GM04503 (cell line): ENCODE data around the gene ZSCAN1.

ENCODE experiments used
- DNase-seq: peaks from one replicate; pipeline ENCODE4 v3.0.0-alpha.2; 2012; ENCODE audit warnings: low read depth

The ZSCAN1 gene

DNA sequence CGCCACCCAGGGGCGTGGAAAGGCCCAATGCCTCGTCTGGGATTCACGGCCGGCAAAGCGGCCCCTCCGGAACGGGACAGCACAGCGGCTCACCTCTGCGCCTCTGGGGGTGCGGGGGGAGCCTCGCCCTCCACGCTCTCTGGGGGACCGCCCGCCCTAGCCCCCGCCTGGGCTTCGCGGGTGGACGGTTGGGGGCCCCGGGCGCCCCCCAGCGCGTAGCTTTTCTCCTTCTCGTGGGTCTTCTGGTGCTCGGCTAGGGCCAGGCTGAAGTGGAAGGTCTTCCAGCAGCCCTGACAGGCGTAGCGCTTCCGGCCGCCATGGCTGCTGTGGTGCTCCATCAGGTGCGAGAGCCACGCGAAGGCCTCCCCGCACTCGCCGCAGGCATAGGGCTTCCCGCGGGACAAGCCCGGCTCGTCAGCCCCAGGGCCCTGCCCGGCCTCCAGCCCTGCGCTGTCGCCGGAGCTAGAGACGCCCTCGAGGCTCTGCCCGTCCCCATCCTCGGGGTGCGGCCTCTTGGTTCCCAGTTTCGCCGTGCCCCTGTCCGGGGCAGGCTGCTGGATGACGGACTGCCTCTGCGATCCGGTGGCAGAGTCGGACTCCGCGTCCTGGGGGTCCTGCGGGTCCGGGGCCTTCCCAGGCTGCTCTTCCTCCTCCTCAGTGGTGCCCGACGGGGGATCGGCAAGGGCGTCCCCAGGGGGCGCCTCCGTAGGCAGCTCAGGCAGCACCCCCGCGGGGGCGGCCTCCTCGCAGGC, 50.9 kb downstream of the ZSCAN1 start:
- DNase-seq = no peak

DNA sequence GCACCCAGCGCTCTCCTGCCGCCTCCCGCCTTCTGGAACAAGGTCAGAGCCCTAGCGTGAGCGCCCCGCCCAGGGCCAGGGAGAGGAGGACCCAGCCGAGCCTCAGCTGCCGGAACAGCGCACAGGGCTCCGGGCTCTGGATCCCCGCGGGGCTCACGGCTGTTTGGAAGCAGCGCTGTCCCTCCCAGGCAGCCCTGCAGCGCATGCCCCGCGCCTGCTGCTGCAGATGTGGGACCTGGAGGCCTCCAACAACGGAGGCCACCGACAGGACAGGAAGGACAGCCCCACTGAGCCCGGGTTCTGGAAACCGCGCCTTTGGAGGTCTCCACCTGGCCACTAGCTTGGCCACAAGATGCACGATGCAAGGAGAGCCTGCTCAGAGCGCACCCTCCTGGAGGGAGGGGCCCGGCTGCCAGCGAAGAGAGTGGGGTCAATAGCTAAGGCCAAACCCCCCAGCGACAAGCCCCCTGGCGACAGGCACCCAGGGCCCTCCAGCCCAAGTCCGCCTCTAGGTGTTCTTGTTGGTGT, 51.6 kb downstream of the ZSCAN1 start:
- DNase-seq = no peak

DNA sequence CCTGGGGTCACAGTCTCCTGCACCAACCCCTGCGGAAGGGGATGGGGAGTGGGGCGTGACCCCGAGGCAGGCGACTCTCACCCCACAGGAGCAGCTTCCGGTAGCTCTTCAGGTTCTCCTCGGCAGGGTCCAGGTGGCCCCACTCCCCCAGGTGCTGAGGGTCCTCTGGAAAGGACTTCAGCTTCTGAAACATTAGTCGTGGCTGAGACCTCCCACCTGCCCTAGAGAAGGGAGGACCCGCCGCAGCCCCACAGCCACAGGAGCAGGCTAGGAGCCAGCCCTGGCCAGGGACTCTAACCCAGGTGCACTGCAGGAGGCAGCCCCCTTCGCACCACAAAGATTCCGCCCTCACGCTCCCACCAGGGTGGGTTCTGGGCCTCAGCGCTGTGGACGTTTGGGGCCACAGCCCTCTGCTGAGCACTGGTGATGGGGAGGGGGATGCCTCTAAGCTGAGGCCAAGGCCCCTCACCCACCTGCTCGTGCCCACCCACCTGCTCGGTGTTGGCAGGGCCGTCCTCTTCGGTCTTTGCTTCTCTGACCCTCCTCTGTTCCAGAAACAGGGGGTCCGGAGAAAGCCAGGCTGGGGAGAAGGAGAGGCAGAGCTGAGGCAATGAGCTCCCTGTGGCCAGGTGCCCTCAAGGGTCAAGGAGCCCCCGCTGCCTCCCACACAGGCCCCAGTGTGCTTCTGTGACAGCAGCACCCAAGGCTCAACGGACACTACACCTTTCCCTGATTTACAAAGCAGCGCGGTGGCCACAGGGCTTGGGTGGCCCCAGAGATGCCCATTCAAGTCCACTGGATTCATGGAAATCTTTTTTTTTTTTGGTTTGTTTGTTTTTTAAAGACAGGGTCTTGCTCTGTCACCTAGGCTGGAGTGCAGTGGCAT, 53.2 kb downstream of the ZSCAN1 start:
- DNase-seq = no peak

DNA sequence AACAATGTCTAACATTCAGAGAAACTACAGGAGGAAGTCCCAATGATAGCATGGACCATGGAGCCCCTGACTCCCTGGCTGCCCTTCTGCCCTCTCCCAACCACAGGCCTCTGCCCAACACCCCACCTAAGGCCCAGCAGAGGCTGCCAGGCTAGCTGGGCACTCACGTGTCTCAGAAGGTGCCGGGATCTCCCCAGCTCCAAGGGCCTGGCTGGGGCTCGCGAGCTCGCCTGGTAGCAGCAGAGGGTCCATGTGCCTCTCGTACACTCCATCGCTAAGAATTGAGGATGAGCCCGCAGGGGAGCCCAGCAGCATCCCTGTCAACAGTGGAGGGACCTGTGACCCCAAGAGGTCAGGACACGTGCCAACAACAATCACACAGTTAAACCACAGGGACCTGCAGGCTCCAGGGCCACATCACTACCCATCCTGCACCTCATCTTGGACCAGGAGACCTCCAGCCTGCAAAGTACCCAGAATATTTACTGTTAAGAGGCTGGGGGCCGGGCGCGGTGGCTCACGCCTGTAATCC, 54.8 kb downstream of the ZSCAN1 start:
- DNase-seq = no peak

- no peak for DNase-seq
Measured at GRCh38 chr19:58089846-58090245, 56.0 kb downstream of the ZSCAN1 start.

- no peak for DNase-seq
Measured at GRCh38 chr19:58091251-58091995, 57.6 kb downstream of the ZSCAN1 start.

GRCh38 chr19:58093071-58093470, 59.2 kb downstream of the ZSCAN1 start:
- no peak for DNase-seq

DNA sequence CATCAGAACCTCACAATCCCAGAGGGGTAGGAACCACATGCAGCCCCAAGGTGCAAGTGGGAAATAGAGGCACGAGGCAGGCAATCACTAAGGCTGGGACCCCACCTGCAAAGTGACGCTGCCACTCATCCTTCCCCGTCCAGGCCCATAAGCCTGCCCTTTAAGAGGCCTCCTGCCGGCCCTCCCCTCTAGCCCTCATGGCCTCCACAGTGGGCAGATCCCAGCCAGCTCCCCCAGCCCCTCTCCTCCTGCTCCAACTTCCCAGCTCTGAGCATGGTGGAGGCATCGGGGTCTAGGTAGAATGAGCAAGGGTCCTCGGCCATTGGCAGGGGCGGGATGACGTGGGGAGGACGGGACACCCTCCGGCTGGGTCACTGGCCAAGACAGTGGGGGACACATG, 61.5 kb downstream of the ZSCAN1 start:
- no peak for DNase-seq

GRCh38 chr19:58096884-58097283, 63.1 kb downstream of the ZSCAN1 start:
- no peak for DNase-seq

DNA sequence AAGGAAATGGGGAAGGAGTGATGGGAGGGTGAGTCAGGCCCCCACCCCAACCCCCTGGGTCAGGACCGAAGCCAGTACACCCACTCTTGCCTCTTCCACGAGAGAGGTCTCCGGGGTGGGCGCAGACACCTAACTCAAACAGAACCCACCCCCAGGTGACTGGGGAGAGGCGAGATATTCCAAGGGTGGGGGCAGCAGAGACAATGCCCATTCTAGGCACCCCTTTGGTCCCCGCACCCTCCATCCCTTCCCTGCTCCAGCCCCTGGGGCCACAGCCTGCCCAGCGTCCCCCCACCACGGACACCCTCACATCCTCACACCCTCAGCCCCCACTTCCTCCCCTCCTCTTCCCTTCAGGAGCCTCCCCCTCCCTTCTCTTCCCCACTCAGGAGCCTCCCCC, 63.5 kb downstream of the ZSCAN1 start:
- DNase-seq = no peak

- peak; percentile 63 for DNase-seq
Measured at GRCh38 chr19:58097781-58098681, 64.2 kb downstream of the ZSCAN1 start, which contains the start of gene ZSCAN18. Gene ZSCAN18 (minus strand): TSS chr19:58098231. CDS start chr19:58090267, 7,964 bp downstream.

DNA sequence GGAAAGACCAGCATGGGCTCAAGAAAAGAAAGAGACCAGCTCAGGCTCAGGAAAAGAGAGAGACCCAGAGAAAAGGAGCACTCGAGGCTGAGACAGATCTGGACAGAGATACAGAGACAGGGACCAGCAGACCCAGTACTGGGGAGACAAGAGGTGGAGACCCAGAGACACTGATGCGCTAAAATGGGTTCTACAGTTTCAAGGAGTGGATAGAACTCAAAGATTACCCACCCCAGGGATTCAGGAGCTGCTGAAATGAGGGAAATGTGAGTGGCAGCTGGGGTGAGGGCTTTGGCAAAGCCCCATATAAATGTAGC, 64.8 kb downstream of the ZSCAN1 start:
- no peak for DNase-seq
